NCI-H2171 treated with DMSO at 0.1 percent for 48 hours (cell line): ENCODE data around the gene GRIP2.

ENCODE experiments used
- DNase-seq: peaks from one replicate; lab custom pipeline; 2025; lab: John Stamatoyannopoulos, UW

Gene GRIP2

DNA sequence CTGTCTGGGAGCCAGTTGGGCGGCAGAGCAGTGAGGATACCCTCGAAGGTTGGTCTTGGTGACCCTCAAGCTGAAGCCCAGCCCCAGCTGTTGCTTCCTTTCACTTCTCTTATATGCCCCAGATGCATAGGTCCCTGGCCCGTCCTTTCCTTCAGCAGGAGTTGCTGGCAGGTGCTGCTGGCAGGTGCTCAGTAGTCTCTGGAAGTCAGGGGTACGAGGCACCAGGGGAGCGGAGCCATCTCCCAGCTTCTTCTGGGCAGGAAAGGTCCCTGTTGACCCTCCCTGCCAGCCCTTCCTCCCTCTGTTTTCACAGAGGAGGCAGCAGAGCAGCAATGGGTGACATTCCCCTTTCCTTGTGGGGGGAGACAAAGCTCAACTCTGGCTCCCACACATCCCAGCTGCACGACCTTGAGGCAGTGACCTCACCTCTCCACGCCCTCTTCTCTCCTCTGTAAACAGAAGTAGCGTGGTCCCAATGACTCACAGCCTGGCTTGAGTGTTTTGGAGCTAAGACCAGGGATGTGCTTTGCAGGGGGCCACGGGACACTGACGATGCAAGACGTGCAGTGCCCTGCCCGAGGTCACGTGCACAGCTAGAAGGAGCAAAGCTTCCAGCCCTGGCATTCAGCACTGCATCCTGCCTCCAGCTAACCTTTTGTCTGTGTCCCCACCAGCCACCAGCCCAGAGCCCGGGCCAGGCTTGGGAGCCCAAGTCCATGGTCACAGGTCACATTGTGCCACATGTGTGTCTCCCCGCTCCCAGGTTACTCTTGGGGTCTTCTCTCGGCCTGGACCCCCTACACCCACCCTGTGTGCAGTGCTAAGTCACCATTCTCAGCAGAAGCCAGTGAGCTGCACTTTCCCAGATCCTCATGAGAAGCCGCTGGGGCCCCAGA is 88.0 kb downstream of the GRIP2 start:
- DNase-seq, result no peak

GRCh38 chr3:14450922-14451606 is 89.1 kb downstream of the GRIP2 start:
- DNase-seq, result no peak

GRCh38 chr3:14450506-14450905 is 89.6 kb downstream of the GRIP2 start:
- DNase-seq, result no peak

- DNase-seq, result no peak
Measured at GRCh38 chr3:14448756-14449727, 91.1 kb downstream of the GRIP2 start.

DNA sequence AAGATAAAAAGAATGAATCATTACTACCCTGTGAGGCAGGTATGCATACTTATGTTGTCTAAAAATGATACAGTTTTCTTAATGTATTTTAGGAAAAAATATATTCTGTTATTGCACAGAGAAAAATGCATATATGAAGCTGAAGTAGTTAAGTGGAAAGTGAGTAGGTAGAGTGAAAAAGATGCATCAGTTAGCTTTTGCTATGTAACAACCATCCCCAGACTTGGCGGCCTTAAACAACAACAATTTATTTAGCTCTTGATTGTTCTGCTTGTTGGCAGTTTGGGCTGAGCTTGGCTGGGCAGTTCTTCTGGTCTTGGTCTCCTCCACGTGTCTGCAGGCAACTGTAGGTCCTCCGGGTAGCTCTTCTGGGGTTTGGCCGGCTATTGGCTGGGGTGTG is 92.1 kb downstream of the GRIP2 start:
- DNase-seq, result no peak

DNA sequence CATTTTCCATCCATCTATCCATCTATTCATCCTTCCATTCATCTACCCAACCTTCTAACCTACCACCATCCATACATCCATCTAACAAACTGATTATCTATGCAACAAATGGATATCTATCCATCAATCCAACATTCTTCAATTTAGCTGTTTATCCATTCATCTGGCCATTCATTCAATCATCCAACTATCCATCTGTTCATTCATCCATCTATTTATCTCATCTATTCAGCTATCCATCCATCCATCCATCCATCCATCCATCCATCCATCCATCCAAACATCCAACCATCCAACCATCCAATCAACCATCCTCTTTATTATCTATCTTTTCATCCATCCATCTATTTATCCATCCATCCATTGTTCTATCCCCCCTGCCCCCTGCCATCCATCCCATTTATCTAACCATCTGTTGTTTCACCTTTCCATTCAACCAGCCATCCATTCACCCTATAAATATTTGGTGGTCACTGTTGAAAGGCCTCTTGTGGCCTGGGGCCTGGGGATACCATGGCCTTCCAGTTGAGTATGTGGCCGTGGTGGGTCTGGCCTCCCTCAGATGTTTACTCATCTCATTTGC is 93.1 kb downstream of the GRIP2 start:
- no peak for DNase-seq

DNA sequence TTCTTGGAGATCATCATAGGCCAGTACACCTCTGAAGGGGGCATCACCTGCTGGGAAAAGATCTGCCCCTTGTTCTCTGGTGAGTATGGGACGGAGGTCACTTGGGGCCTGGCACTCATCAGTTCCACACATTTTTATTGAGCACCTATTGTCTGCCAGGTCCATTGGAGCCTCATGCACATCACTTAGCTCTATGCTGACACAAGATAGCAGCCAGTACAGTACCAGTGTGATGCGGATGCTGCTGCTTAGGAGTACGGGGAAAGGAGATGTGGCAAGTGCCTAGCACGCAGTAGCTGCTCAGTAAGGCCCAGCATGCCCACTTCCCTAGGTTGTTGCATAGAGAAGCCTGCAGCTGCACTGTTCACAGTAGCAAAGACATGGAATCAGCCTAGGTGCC is 94.4 kb downstream of the GRIP2 start:
- no peak for DNase-seq

DNA sequence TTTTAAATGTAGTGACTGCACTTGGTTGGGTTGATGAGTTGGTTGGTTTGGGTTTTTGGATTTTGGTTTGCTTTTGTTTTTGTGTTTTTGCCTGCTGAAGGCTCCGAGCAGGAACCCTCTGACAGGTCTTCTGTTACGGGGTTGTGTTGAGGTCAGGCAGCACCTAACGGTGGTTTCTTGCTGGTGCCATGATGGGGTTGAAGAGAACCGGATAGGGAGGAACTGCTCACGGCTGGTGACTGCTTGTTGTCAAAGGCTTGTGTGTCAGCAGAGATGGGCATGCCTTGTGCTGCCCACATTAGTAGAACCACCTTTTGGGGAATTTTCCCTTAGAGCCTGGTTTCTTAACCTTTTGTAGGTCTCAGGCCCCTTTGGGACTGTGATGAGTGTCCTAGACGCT is 95.8 kb downstream of the GRIP2 start:
- no peak for DNase-seq

- DNase-seq, result no peak
Measured at GRCh38 chr3:14441920-14442300, 98.2 kb downstream of the GRIP2 start.

DNA sequence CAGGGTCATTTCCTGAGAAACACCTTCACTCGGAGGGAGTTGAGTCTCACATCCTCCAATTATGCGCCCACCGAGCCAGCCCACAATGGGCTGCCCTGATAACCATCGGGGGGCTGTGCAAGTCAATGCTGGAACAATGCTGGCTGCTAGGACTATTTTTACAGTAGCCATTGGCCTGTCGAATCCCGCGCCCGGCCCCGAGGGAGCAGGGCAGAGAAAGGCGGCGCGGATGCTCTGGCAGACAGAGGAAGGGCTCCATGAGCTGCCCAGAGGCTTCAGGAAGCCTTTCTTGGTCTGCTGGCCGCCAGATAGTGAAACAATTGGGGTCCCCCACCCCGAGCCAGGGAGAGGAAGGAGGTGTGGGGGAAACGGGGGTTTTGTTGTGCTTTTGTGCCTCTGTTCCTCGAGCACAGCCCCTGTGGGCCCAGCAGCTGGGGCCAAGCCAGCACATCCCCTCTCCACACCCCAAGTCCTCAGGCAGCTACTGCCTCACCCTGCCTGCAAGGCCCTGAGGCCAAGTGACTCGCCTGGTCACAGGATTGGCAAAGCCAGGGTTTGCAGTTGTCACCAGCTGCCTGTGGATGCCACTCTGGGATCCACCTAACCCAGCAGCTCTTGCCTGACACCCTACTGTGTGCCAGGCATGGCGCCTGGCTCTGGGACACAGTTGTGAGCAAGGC is 98.8 kb downstream of the GRIP2 start:
- DNase-seq, result no peak

GRCh38 chr3:14440531-14441239 is 99.5 kb downstream of the GRIP2 start:
- peak; percentile 38 for DNase-seq

GRCh38 chr3:14440168-14440518 is 100.0 kb downstream of the GRIP2 start:
- DNase-seq, result no peak

DNA sequence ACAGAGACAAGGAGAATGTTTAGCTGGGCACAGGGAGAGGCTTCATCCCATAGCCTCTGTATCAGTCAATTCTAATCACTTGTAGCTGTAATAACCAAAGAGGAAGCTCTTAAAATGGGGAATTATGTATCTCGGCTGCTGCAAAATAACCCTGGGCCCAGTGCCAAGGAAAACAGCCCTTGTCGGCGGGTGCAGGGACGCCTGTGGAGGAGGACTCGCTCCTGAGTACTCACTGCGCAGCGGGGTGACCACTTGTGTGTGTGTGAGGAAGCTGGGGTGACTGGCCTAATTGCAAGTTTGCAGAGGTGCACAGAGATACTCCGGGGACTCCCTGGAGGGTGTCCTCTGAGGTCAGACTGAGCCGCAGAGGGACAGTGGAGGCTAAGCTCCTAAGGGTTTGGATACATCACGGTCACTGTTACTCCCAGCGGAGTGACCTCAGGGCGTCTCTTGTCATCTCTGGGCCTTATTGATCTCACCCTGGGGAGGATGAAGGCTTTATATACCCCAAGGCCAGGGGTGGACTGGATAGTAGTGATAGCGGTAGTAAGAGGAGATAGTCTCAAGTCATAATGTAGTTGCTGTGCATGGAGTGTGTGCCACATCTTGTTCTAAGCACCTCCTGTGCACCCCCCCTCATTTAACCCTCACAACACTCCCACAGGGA is 100.5 kb downstream of the GRIP2 start:
- peak; percentile 37 for DNase-seq
